Measurements from ENCODE around the gene GMCL2.

Gene GMCL2

GRCh38 chr5:178176791-178177190, 10.4 kb downstream of the GMCL2 start:
- H3K27ac ChIP-seq (ENCODE audit: extremely low read depth, low read depth, low read length): no peak overlapping the region
- TF ChIP-seq ZNF114 (tag by site-specific recombination; IDR thresholded peaks at IDR 0.05) (no peak), ZNF639 (tag by site-specific recombination; IDR thresholded peaks at IDR 0.05) (no peak), ZBTB8A (tag by site-specific recombination; IDR thresholded peaks at IDR 0.05) (no peak), SCRT1 (tag by site-specific recombination; IDR thresholded peaks at IDR 0.05; ENCODE audit: borderline replicate concordance) (no peak), KLF8 (tag by site-specific recombination; IDR thresholded peaks at IDR 0.05) (no peak), ZNF670 (tag by site-specific recombination; IDR thresholded peaks at IDR 0.05; ENCODE audit: low read depth) (no peak), ZNF239 (tag by site-specific recombination; IDR thresholded peaks at IDR 0.05) (no peak), KLF17 (tag by site-specific recombination; IDR thresholded peaks at IDR 0.05) (no peak), BCL11B (tag by site-specific recombination; IDR thresholded peaks at IDR 0.05; ENCODE audit: low read depth) (no peak)
- no peaks in the 10 kb centered on the region for H3K4me1 ChIP-seq (ENCODE audit: control insufficient read depth, insufficient read depth, low read length)
- no peak overlapping the region for H3K4me3 ChIP-seq (ENCODE audit: low read depth, low read length)
- no peaks in the 10 kb centered on the region for H3K9me3 ChIP-seq (ENCODE audit: control insufficient read depth, insufficient read depth, low read depth, low read length)
- POLR2A ChIA-PET: interaction anchor here (0.6 kb wide), 1 partner anchor 87 kb away, joined by 3 read pairs; no protein-coding TSS in a partner anchor
- CTCF ChIA-PET: interaction anchor here (0.8 to 1.0 kb wide), 2 partner anchors 20 to 25 kb away, joined by 3 read pairs; no protein-coding TSS in a partner anchor
- no peaks in the 10 kb centered on the region for H3K36me3 ChIP-seq (ENCODE audit: control insufficient read depth in 2 of 2, insufficient read depth in 1 of 2, low read length in 2 of 2)

DNA sequence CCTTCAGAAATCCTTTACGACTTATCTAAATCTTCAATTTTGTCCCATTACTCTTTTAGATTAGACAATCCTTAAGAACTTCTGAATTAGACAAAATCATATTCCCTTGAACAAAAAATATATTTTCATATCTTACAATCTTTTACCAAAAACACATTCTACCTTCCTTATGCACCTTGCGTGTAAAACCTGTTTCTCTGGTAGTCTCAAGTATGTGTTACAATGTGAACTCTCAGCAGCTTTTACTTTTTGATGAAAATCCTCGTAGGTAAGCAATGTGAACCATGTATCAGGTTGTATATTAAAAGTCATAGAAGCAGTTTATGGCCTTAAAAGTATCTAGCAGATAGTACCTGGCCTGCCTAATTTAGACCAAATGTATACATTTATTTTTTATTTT, 12.7 kb downstream of the GMCL2 start:
- TF ChIP-seq MEIS1 (CRISPR knock-in tag; IDR thresholded peaks at IDR 0.05; ENCODE audit: borderline replicate concordance): no peak
- TF ChIP-seq ZBTB7A (tag by site-specific recombination; IDR thresholded peaks at IDR 0.05; ENCODE audit: low read depth): no peak
- TF ChIP-seq ZBTB6 (tag by site-specific recombination; IDR thresholded peaks at IDR 0.05): no peak
- no peak for TF ChIP-seq ZNF658 (tag by site-specific recombination; IDR thresholded peaks at IDR 0.05)
- TF ChIP-seq PRDM6 (tag by site-specific recombination; IDR thresholded peaks at IDR 0.05): no peak
- Histone ChIP-seq H3K4me1 (ENCODE audit: control insufficient read depth, insufficient read depth, low read length) (no peaks in the 10 kb centered on the region), H3K36me3 (ENCODE audit: control insufficient read depth in 2 of 2, insufficient read depth in 1 of 2, low read length in 2 of 2) (no peaks in the 10 kb centered on the region), H3K27ac (ENCODE audit: extremely low read depth, low read depth, low read length) (no peak overlapping the region), H3K9me3 (ENCODE audit: control insufficient read depth, insufficient read depth, low read depth, low read length) (no peaks in the 10 kb centered on the region), H3K4me3 (ENCODE audit: low read depth, low read length) (no peak overlapping the region)
- POLR2A ChIA-PET: no interaction called here
- CTCF ChIA-PET: interaction anchor here (0.9 to 1.4 kb wide), 2 partner anchors 99 to 100 kb away, joined by 4 to 5 read pairs; no protein-coding TSS in a partner anchor

DNA sequence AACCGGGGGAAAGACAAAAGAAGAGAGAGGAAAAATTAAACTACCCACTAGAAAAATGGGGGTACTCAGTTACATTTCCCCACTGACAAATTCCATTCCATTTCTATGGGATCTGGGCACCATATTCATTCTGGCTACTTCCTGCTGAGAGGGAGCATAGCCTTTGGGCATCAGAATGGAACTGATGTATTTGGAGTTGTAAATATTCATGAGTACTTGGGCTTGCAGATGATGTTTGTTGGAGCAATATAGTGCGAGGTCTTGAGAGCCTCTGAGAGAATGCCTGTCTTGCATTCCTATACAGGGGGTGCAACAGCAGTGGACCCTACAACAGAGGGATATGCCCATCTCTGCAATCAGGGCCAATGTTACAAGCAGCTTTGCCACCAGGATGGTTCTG, 16.7 kb downstream of the GMCL2 start:
- ChIA-PET CTCF (no interaction called here), POLR2A (interaction anchor here (1.2 kb wide), 1 partner anchor 17 kb away, joined by 3 read pairs; the partner anchor contains the start of gene NHP2)
- TF ChIP-seq FEZF1 (tag by site-specific recombination; IDR thresholded peaks at IDR 0.05): no peak
- TF ChIP-seq, protein P1, sequence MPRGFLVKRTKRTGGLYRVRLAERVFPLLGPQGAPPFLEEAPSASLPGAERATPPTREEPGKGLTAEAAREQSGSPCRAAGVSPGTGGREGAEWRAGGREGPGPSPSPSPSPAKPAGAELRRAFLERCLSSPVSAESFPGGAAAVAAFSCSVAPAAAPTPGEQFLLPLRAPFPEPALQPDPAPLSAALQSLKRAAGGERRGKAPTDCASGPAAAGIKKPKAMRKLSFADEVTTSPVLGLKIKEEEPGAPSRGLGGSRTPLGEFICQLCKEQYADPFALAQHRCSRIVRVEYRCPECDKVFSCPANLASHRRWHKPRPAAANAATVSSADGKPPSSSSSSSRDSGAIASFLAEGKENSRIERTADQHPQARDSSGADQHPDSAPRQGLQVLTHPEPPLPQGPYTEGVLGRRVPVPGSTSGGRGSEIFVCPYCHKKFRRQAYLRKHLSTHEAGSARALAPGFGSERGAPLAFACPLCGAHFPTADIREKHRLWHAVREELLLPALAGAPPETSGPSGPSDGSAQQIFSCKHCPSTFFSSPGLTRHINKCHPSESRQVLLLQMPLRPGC (tag by site-specific recombination; IDR thresholded peaks at IDR 0.05): no peak
- TF ChIP-seq, protein P2, sequence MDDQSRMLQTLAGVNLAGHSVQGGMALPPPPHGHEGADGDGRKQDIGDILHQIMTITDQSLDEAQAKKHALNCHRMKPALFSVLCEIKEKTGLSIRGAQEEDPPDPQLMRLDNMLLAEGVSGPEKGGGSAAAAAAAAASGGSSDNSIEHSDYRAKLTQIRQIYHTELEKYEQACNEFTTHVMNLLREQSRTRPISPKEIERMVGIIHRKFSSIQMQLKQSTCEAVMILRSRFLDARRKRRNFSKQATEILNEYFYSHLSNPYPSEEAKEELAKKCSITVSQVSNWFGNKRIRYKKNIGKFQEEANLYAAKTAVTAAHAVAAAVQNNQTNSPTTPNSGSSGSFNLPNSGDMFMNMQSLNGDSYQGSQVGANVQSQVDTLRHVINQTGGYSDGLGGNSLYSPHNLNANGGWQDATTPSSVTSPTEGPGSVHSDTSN (CRISPR knock-in tag; IDR thresholded peaks at IDR 0.05): no peak
- TF ChIP-seq GLIS1 (tag by site-specific recombination; IDR thresholded peaks at IDR 0.05): no peak
- TF ChIP-seq ZNF37A (tag by site-specific recombination; IDR thresholded peaks at IDR 0.05): no peak
- no peak for TF ChIP-seq ZIC2 (tag by site-specific recombination; IDR thresholded peaks at IDR 0.05)
- TF ChIP-seq ZNF549 (tag by site-specific recombination; IDR thresholded peaks at IDR 0.05): no peak
- TF ChIP-seq ZNF324 (tag by site-specific recombination; IDR thresholded peaks at IDR 0.05): no peak
- no peak for TF ChIP-seq TCF7L2 (IDR thresholded peaks at IDR 0.05; ENCODE audit: borderline replicate concordance, low read depth, low read length)
- no peak for TF ChIP-seq WT1 (tag by site-specific recombination; IDR thresholded peaks at IDR 0.05)
- TF ChIP-seq ZNF112 (tag by site-specific recombination; IDR thresholded peaks at IDR 0.05): no peak

More for the DNA sequence above, 16.7 kb downstream of the GMCL2 start:
- Histone ChIP-seq H3K4me3 (ENCODE audit: low read depth, low read length) (no peak overlapping the region), H3K36me3 (ENCODE audit: control insufficient read depth in 2 of 2, insufficient read depth in 1 of 2, low read length in 2 of 2) (no peaks in the 10 kb centered on the region), H3K4me1 (ENCODE audit: control insufficient read depth, insufficient read depth, low read length) (no peaks in the 10 kb centered on the region), H3K27ac (ENCODE audit: extremely low read depth, low read depth, low read length) (no peak overlapping the region), H3K9me3 (ENCODE audit: control insufficient read depth, insufficient read depth, low read depth, low read length) (no peaks in the 10 kb centered on the region)
